Measurements from ENCODE around the gene MGARP. TPM values are rescaled to one million over a fixed set of nuclear protein-coding genes. Genes with fewer than 3 reads are reported as not detected.

The MGARP gene
- total RNA-seq, 1 experiment from 2014 or later = 0.22 TPM

GRCh38 chr4:139319571-139319970 is 39.5 kb upstream of the MGARP start:
- H3K4me2 ChIP-seq (ENCODE audit: low read length) = no peak overlapping the region
- no peaks in the 10 kb centered on the region for H3K36me3 ChIP-seq (ENCODE audit: control insufficient read depth in 1 of 2, insufficient read depth in 2 of 2, low read length in 2 of 2)
- no TSS peak for BruUV-seq (replicated peaks)
- H2AFZ ChIP-seq (ENCODE audit: low read depth, low read length, poor library complexity, severe bottlenecking) = no peak overlapping the region
- H3K27me3 ChIP-seq (ENCODE audit: insufficient read depth, low read length) = no peaks in the 10 kb centered on the region
- RAD21 ChIA-PET (ENCODE audit: low non-redundant PET in 1 of 2, low total read pairs in 2 of 2, uncharacterized antibody in 2 of 2, unreplicated experiment in 2 of 2) = no interaction called here
- H3K9me2 ChIP-seq (ENCODE audit: insufficient read depth) = no peaks in the 10 kb centered on the region
- intact Hi-C loops (cut with micrococcal nuclease) = no loop called here
- peaks cover 100% of the 10 kb centered on the region for H3K79me2 ChIP-seq (ENCODE audit: insufficient read depth, low read length)
- ATAC-seq (no peak), DNase-seq (ENCODE audit: low read depth, low spot score) (no peak)
- H3K27ac ChIP-seq (ENCODE audit: low read depth, low read length) = no peak overlapping the region
- no peak overlapping the region for H3K9ac ChIP-seq (ENCODE audit: low read length)
- peaks cover 51% of the 10 kb centered on the region; the same call in 1 of the 2 replicates for H4K20me1 ChIP-seq (ENCODE audit: insufficient read depth)
- POLR2A ChIA-PET = no interaction called here
- CTCF ChIA-PET = no interaction called here
- no peaks in the 10 kb centered on the region for H3K9me3 ChIP-seq (ENCODE audit: control insufficient read depth in 1 of 2, insufficient read depth in 1 of 2, low read depth in 1 of 2, low read length in 2 of 2)
- TF ChIP-seq POLR2AphosphoS5 (IDR thresholded peaks at IDR 0.05; ENCODE audit: low read depth, low read length) (no peak), CBX3 (IDR thresholded peaks at IDR 0.05; ENCODE audit: low read depth) (no peak), ATF3 (IDR thresholded peaks at IDR 0.05) (no peak)
- no peaks in the 10 kb centered on the region; a peak in 1 of 4 replicates for H3K4me1 ChIP-seq (ENCODE audit: control insufficient read depth in 1 of 2, insufficient read depth in 2 of 2, low read length in 2 of 2)
- no peak overlapping the region for H3K4me3 ChIP-seq (replicated peaks in 1 of 2; ENCODE audit: low read depth in 1 of 2, low read length in 2 of 2)

- DNase-seq (ENCODE audit: low read depth, low spot score) (no peak), ATAC-seq (no peak)
- Histone ChIP-seq H3K4me2 (ENCODE audit: low read length) (no peak overlapping the region), H3K9me3 (ENCODE audit: control insufficient read depth in 1 of 2, insufficient read depth in 1 of 2, low read depth in 1 of 2, low read length in 2 of 2) (no peaks in the 10 kb centered on the region), H3K4me1 (ENCODE audit: control insufficient read depth in 1 of 2, insufficient read depth in 2 of 2, low read length in 2 of 2) (no peaks in the 10 kb centered on the region), H3K27ac (ENCODE audit: low read depth, low read length) (no peak overlapping the region), H3K27me3 (ENCODE audit: insufficient read depth, low read length) (no peaks in the 10 kb centered on the region), H3K9ac (ENCODE audit: low read length) (no peak overlapping the region), H3K79me2 (ENCODE audit: insufficient read depth, low read length) (peaks cover 100% of the 10 kb centered on the region), H3K9me2 (ENCODE audit: insufficient read depth) (no peaks in the 10 kb centered on the region), H4K20me1 (ENCODE audit: insufficient read depth) (peaks cover 54% of the 10 kb centered on the region; the same call in 1 of the 2 replicates), H3K36me3 (ENCODE audit: control insufficient read depth in 1 of 2, insufficient read depth in 2 of 2, low read length in 2 of 2) (no peaks in the 10 kb centered on the region), H3K4me3 (replicated peaks in 1 of 2; ENCODE audit: low read depth in 1 of 2, low read length in 2 of 2) (no peak overlapping the region), H2AFZ (ENCODE audit: low read depth, low read length, poor library complexity, severe bottlenecking) (no peak overlapping the region)
- BruUV-seq (replicated peaks) = no TSS peak
- ChIA-PET CTCF (no interaction called here), RAD21 (ENCODE audit: low non-redundant PET in 1 of 2, low total read pairs in 2 of 2, uncharacterized antibody in 2 of 2, unreplicated experiment in 2 of 2) (no interaction called here), POLR2A (no interaction called here)
- intact Hi-C loops (cut with micrococcal nuclease) = no loop called here
- TF ChIP-seq EZH2 (IDR thresholded peaks at IDR 0.05) = no peak
Observed at GRCh38 chr4:139317635-139318034, 37.6 kb upstream of the MGARP start.

All from HCT116 (cell line).